PC-3 (cell line): Measurements from ENCODE around the gene PPARG. TPM values are rescaled to one million over a fixed set of nuclear protein-coding genes. Genes with fewer than 3 reads are reported as not detected.
"Not testable (repeated sequence)": the region's sequence is repeated elsewhere in the genome, so short reads cannot be mapped to it uniquely, and the experiment has no call there.

Experiments used
- ATAC-seq: fragments of 200-7000 bp; cut with Tn5 transposase; 2 replicates; pipeline ENCODE4 v1.9.1; 2020; ENCODE audit warnings: mild to moderate bottlenecking, moderate library complexity
- BruUV-seq: library from RNA; stranded (reverse); fragments of 400-500 nt; replicated peaks from 2 replicates; lab custom pipeline; 2021; lab: Mats Ljungman, UMichigan
- CTCF ChIA-PET: fragments of 300-600 bp; sonication (Branson Sonifier 250); formaldehyde crosslinking; loops from one replicate; lab custom pipeline; 2022; ENCODE audit warnings: antibody characterized with exemption; lab: Charles Lee
- POLR2A ChIA-PET: fragments of 300-600 bp; sonication (Branson Sonifier 250); formaldehyde crosslinking; loops from one replicate; lab custom pipeline; 2022; ENCODE audit warnings: antibody characterized with exemption; ENCODE audit not compliant: unreplicated experiment; lab: Charles Lee
- DNase-seq: peaks from one replicate; pipeline ENCODE4 v3.0.0-alpha.2; 2015
- H2AFZ ChIP-seq: fragments of 300-600 bp; sonication (generic); 2 replicates; pipeline ENCODE4 v1.6.0; 2016; ENCODE audit warnings: antibody characterized with exemption, low read length
- H3F3A ChIP-seq: fragments of 300-600 bp; sonication (generic); one replicate; pipeline ENCODE4 v1.6.0; 2017; ENCODE audit warnings: antibody characterized with exemption, low read length, control low read depth, mild to moderate bottlenecking; ENCODE audit not compliant: unreplicated experiment
- H3K27ac ChIP-seq: fragments of 300-600 bp; sonication (generic); 2 replicates; pipeline ENCODE4 v1.5.1; 2016; ENCODE audit warnings: mild to moderate bottlenecking, low read length
- H3K27me3 ChIP-seq: fragments of 300-600 bp; sonication (generic); 2 replicates; pipeline ENCODE4 v1.6.1; 2016; ENCODE audit warnings: low read length, mixed read lengths
- H3K36me3 ChIP-seq: fragments of 300-600 bp; sonication (generic); 2 replicates; pipeline ENCODE4 v1.6.1; 2016; ENCODE audit warnings: low read depth, mixed run types, low read length, mixed read lengths
- H3K4me1 ChIP-seq: fragments of 300-600 bp; sonication (generic); 2 replicates; pipeline ENCODE4 v1.5.1; 2016; ENCODE audit warnings: low read length; ENCODE audit not compliant: insufficient read depth
- H3K4me2 ChIP-seq: fragments of 300-600 bp; sonication (generic); 2 replicates; pipeline ENCODE4 v1.6.0; 2016; ENCODE audit warnings: low read length
- H3K4me3 ChIP-seq: fragments of 300-600 bp; sonication (generic); 2 replicates; pipeline ENCODE4 v1.5.1; 2016; ENCODE audit warnings: mild to moderate bottlenecking, low read length, mixed read lengths
- H3K79me2 ChIP-seq: fragments of 300-600 bp; sonication (generic); 2 replicates; pipeline ENCODE4 v1.6.1; 2017; ENCODE audit warnings: low read length, mixed read lengths
- H3K9ac ChIP-seq: fragments of 300-600 bp; sonication (generic); 2 replicates; pipeline ENCODE4 v1.6.0; 2016; ENCODE audit warnings: mild to moderate bottlenecking, low read length
- H3K9me2 ChIP-seq: fragments of 300-600 bp; sonication (generic); replicated peaks from 2 replicates; pipeline ENCODE4 v1.6.1; 2016; ENCODE audit warnings: mixed run types, low read length, mixed read lengths
- H3K9me3 ChIP-seq: fragments of 300-600 bp; sonication (generic); 2 replicates; pipeline ENCODE4 v1.6.1; 2016; ENCODE audit warnings: low read length, mixed read lengths
- H4K20me1 ChIP-seq: fragments of 300-600 bp; sonication (generic); 2 replicates; pipeline ENCODE4 v1.6.1; 2016; ENCODE audit warnings: low read length, mixed read lengths
- CTCF ChIP-seq: fragments of 300-600 bp; sonication (generic); conservative IDR thresholded peaks from 2 replicates; pipeline ENCODE4 v1.5.1; 2017; ENCODE audit warnings: antibody characterized with exemption, low read depth, mild to moderate bottlenecking, low read length
- EZH2 ChIP-seq: fragments of 300-600 bp; sonication (generic); IDR thresholded peaks from one replicate; pipeline ENCODE4 v1.6.1; 2017; ENCODE audit warnings: antibody characterized with exemption, mild to moderate bottlenecking, low read length; ENCODE audit not compliant: unreplicated experiment
- EZH2phosphoT487 ChIP-seq: fragments of 300-600 bp; sonication (generic); IDR thresholded peaks from 2 replicates; pipeline ENCODE4 v1.6.1; 2018; ENCODE audit warnings: mild to moderate bottlenecking, antibody characterized with exemption, low read length, borderline replicate concordance
- intact Hi-C: fragments of 100-400 bp; cut with micrococcal nuclease; formaldehyde crosslinking; loops from 2 replicates; pipeline ENCODE4 v1.9.0; 2023
- total RNA-seq: library from RNA; depleted of rRNA; stranded (reverse); fragments of >200 nt; gene quantifications from 2 replicates; pipeline ENCODE4 v1.2.3, GENCODE V29; 2014

The PPARG gene
- total RNA-seq, 1 experiment from 2014 or later = 250 TPM

DNA sequence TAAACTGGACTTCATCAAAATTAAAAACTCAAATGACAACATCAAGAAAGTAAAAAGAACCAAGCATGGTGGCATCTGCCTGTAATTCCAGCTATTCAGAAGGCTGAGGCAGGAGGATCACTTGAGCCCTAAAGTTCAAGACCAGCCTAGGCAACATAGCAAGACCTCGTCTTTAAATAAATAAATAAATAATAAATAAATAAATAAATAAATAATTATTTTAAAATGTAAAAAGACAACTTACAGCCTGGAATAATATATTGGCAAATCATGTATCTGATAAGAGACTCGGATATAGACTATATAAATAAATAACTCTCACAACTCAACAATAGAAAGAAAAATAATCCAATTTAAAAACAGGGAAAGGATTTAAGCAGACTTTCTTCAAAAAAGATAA is 4.3 kb upstream of the PPARG start:
- Histone ChIP-seq H3F3A (peaks cover 7% of the 10 kb centered on the region), H3K9ac (no peak overlapping the region), H3K4me3 (no peak overlapping the region), H3K9me3 (no peaks in the 10 kb centered on the region), H3K27ac (no peak overlapping the region), H2AFZ (no peak overlapping the region), H3K36me3 (no peaks in the 10 kb centered on the region), H3K9me2 (no peaks in the 10 kb centered on the region), H3K79me2 (peaks cover 25% of the 10 kb centered on the region), H4K20me1 (peaks cover 7% of the 10 kb centered on the region), H3K4me1 (peaks cover 10% of the 10 kb centered on the region), H3K4me2 (no peak overlapping the region), H3K27me3 (no peaks in the 10 kb centered on the region)
- DNase-seq (no peak), ATAC-seq (no peak)
- TF ChIP-seq CTCF (no peak), EZH2phosphoT487 (no peak), EZH2 (no peak)
- ChIA-PET CTCF (no interaction called here), POLR2A (no interaction called here)
- no TSS peak for BruUV-seq
- intact Hi-C loops = no loop called here

DNA sequence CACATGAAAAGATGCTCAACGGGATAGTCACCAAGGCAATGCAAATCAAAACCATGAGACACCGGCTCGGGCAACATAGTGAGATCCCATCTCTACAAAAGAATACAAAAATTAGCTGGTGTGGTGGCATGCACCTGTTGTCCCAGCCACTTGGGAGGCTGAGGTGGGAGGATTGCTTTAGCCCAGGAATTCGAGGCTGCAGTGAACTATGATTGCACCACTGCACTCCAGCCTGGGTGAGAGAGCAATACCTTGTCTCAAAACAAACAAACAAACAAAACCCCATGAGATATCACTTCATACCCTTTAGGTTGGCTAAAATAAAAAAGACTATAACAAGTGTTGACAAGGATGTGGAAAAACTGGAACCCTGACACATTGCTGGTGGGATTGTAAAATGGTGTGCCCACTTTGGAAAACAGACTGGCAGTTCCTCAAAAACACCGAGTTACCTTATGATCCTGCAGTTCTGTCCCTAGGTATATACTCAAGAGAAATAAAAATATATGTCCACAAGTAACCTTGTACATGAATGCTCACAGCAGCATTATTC is 3.8 kb upstream of the PPARG start:
- POLR2A ChIA-PET = interaction anchor here (0.6 kb wide), 1 partner anchor 1662 kb away, joined by 3 read pairs; no protein-coding TSS in a partner anchor
- H3K9me3 ChIP-seq = no peaks in the 10 kb centered on the region
- no TSS peak for BruUV-seq

DNA sequence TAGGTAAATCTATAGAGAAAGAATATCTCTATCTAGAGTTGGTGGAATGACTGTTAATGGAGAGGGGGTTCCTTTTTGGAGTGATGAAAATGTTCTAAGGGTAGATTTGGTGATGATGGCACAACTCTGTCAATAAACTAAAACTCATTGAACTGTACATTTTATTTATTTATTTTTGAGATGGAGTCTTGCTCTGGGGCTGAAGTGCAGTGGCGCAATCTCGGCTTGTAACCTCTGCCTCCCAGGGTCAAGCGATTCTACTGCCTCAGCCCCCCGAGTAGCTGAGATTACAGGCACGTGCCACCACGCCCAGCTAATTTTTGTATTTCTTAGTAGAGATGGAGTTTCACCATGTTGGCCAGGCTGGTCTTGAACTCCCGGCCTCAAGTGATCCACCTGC is 3.1 kb upstream of the PPARG start:
- DNase-seq, H3K36me3 ChIP-seq, H2AFZ ChIP-seq, BruUV-seq, intact Hi-C loops, H3K27ac ChIP-seq, H3F3A ChIP-seq, CTCF ChIA-PET, H3K4me1 ChIP-seq, ATAC-seq, H3K4me3 ChIP-seq, H3K9me2 ChIP-seq, H3K4me2 ChIP-seq, H3K9me3 ChIP-seq, H3K9ac ChIP-seq, H3K27me3 ChIP-seq: not testable (repeated sequence)
- Histone ChIP-seq H4K20me1 (peaks cover 16% of the 10 kb centered on the region), H3K79me2 (peaks cover 37% of the 10 kb centered on the region)
- POLR2A ChIA-PET = interaction anchor here (0.6 kb wide), 1 partner anchor 1661 kb away, joined by 3 read pairs; no protein-coding TSS in a partner anchor

More for the DNA sequence above, 3.8 kb upstream of the PPARG start:
- H3K27ac ChIP-seq = no peak overlapping the region
- H3K27me3 ChIP-seq = no peaks in the 10 kb centered on the region
- peaks cover 7% of the 10 kb centered on the region for H3F3A ChIP-seq
- H3K9ac ChIP-seq = no peak overlapping the region
- H3K9me2 ChIP-seq = no peaks in the 10 kb centered on the region
- peaks cover 4% of the 10 kb centered on the region; the same call in 1 of the 2 replicates for H3K36me3 ChIP-seq
- H4K20me1 ChIP-seq = peaks cover 12% of the 10 kb centered on the region
- no peak for TF ChIP-seq CTCF
- no peak for TF ChIP-seq EZH2
- no peak for TF ChIP-seq EZH2phosphoT487
- H3K79me2 ChIP-seq = peaks cover 30% of the 10 kb centered on the region
- CTCF ChIA-PET = no interaction called here
- DNase-seq = no peak
- intact Hi-C loops = no loop called here
- H3K4me3 ChIP-seq = no peak overlapping the region
- no peak overlapping the region for H2AFZ ChIP-seq
- peaks cover 10% of the 10 kb centered on the region for H3K4me1 ChIP-seq
- no peak for ATAC-seq
- no peak overlapping the region for H3K4me2 ChIP-seq
